Activated CD4-positive, alpha-beta T cell treated with anti-CD3 and anti-CD28 coated beads, Interleukin-2, Interleukin-6, amounts not matched to agents 100 ng/mL and 50 ng/mL, durations not matched to agents 16 hours and 8 hours (primary cell): ENCODE results near the gene FOLR2.

Source experiments
- DNase-seq: peaks from one replicate; pipeline ENCODE4 v3.0.0-alpha.2; 2020

Gene FOLR2

DNA sequence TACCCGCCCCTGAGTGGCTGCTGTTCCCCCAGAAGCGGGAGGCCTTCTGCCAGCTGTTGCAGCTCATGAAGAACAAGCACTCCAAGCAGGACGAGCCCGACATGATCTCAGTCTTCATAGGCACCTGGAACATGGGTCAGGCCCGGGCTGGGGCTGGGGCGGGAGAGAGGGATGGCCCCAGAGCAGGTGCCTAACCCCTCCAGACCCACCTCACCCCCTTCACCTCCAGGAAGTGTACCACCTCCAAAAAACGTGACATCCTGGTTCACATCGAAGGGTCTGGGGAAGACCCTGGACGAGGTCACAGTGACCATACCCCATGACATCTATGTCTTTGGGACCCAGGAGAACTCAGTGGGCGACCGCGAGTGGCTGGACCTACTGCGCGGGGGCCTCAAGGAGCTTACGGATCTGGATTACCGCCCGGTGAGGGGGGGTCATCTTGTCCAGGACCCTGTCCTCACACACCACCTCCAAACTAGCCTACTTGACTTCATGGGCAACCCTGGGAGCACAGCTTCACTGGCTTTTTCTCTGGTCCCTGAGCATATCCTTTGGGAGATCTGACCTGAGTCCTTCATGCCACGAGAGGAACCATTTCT lies 14.3 kb downstream of the FOLR2 start:
- no peak for DNase-seq

DNA sequence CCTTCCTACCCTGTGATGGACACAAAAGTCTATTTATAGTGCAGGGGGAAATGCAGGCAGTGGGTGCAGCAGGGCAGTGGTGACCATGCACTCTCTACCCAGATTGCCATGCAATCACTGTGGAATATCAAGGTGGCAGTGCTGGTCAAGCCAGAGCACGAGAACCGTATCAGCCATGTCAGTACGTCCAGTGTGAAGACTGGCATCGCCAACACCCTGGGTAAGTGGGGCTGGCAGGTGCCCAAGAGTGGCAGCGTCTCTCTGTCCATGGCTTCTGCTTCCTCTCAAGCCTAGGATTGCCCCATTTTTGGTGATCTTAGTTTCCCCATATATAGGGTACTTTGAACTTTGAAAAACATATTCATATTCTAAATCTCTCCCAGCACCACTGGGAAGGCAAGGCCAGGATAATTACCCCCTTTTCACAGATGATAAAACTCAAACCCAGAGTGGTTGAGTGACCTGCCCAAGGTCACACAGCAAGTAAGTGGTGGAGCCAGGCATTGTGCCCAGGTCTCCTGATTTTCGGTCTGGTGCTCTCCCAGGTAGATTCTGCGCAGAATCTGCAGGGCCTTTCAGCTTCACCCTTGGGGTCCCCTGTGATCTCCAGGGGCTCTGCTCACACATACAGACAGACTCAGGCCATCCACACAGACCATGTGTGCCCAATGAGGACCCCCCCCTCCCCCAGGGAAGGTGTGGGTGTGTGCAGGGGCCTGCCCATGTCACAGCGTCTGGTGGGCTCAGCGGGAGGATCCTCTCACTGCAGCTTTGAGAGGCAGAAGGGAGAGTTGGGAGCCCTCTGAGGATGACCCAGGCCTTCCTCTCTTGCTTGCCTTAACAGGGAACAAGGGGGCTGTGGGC lies 15.0 kb downstream of the FOLR2 start:
- DNase-seq, result no peak

DNA sequence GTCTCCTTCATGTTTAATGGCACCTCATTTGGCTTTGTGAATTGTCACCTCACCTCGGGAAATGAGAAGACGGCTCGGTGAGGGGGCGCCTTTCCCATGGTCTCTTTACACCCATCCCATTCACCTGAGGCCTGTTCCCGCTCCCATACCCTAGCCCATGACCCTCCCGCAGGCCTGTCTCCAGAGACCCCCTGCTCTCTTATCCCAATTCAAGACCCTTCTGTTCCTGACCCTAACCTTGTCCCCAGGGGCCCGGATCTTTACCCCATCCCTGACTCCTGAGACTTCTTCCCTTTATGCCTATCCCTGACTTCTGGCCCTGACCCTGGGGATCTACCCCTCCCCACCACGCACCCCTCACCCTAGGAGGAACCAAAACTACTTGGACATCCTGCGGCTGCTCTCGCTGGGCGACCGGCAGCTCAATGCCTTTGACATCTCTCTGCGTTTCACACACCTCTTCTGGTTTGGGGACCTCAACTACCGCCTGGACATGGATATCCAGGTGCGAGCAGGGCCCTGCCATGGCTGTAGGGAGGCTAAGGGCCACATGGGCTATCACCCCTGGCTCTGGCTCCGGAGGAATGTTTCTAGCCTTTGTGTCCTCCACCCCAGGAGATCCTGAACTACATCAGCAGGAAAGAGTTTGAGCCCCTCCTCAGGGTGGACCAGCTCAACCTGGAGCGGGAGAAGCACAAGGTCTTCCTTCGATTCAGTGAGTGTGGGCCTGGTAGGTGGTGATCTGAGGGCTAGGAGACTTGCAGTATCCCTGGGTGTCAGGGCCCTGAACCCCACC lies 15.9 kb downstream of the FOLR2 start:
- no peak for DNase-seq

DNA sequence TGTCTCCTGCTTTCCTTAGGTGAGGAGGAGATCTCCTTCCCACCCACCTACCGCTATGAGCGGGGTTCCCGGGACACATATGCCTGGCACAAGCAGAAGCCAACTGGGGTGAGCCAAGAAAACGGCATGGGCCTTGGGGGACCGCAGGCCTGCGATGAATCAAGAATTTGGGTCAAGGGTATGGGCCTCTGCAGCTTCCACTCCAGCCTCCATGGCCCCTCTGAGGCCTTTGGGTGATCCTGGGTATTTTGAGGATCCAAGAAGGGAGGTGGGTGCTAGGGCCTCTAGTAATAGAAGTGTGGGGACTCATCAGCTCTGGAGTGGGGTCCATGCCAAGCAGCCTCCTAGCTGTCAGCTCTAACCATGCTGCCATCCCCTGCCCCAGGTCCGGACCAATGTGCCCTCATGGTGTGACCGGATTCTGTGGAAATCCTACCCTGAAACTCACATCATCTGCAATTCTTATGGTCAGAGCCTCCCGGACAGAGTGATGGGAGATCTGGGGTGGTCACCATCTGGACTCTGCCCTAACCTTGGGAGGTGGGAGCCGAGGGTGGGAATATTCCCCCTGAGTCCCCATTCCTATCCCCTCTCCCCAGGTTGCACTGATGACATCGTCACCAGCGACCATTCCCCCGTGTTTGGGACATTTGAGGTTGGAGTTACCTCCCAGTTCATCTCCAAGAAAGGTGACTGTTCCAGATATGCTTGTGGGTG lies 16.6 kb downstream of the FOLR2 start:
- DNase-seq, result no peak

DNA sequence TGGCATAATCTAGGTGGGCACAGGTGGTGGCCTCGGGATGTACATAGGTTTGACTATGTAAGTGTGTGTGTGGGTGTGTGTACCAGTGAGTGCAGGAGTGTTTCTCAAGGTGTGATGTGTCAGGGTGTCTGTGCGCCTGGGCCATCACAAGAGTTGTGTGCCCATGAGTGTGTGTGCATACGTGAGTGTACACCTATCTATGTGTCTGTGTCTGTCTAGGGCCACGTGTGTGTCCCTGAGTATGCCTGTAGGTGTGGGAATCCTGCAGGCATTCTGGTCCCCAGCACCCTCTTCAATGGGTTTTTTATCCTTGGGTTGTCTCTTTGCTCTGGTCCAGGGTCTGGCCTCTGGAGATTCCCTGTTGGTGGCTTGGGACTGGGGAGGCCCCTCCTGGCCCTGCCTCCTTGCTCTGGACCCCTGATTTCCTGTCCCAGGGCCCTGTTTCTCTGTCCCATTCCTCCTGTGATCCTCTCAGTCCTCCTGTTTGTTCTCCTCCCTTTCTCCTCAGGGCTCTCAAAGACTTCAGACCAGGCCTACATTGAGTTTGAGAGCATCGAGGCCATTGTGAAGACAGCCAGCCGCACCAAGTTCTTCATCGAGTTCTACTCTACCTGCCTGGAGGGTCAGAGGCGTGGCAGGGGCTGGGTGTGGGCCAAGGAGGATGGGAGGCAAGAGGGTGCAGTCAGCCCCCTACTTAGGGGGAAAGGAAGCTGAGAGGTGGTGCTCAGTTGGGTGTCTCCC lies 17.3 kb downstream of the FOLR2 start:
- no peak for DNase-seq

DNA sequence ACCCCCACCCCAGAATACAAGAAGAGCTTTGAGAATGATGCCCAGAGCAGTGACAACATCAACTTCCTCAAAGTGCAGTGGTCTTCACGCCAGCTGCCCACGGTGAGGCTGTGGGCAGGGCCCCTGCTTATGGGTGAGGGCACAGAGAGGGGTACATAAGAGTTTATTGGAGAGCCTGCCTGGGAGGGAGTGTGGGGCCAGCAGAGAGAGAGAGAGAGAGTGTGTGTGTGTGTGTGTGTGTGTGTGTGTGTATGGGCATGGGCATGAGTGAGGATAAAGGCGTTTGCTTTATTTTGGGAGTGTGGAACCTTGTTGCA lies 17.9 kb downstream of the FOLR2 start:
- no peak for DNase-seq

DNA sequence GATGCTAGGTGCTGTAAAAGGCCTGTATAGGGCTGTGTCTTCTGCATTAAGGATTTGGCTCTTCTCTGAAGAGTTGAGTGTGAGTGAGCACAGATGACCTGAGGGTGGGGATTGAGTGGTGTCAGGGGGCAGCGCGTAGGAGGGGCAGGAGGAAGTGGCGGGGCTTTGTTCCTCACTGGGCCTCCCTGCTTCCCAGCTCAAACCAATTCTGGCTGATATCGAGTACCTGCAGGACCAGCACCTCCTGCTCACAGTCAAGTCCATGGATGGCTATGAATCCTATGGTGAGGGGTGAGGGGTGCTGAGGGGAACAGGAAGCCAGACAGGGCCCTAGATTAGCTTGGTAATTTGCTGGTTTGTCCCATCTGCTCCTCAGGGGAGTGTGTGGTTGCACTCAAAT lies 18.3 kb downstream of the FOLR2 start:
- no peak for DNase-seq

DNA sequence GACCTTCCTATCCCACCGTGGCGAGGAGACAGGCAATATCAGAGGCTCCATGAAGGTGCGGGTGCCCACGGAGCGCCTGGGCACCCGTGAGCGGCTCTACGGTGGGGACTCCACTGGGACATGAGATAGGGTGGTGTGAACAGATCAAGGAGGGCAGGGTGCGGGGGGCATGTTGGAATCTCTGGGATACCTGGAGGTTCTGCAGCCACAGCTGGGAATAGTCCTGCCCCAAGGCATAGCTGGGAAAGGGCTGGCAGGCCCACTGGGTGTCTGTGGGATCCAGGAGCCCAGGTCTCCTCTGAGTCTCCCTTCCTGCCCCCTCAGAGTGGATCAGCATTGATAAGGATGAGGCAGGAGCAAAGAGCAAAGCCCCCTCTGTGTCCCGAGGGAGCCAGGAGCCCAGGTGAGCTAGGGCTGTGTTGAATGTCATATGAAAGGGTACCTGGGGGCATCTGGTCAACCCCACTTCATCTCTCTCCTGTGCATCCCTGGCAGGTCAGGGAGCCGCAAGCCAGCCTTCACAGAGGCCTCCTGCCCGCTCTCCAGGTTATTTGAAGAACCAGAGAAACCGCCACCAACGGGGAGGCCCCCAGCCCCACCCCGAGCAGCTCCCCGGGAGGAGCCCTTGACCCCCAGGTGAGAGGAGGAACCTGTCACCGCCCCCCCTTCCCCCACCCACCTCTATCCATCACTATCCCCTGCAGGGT lies 18.9 kb downstream of the FOLR2 start:
- DNase-seq, result no peak

DNA sequence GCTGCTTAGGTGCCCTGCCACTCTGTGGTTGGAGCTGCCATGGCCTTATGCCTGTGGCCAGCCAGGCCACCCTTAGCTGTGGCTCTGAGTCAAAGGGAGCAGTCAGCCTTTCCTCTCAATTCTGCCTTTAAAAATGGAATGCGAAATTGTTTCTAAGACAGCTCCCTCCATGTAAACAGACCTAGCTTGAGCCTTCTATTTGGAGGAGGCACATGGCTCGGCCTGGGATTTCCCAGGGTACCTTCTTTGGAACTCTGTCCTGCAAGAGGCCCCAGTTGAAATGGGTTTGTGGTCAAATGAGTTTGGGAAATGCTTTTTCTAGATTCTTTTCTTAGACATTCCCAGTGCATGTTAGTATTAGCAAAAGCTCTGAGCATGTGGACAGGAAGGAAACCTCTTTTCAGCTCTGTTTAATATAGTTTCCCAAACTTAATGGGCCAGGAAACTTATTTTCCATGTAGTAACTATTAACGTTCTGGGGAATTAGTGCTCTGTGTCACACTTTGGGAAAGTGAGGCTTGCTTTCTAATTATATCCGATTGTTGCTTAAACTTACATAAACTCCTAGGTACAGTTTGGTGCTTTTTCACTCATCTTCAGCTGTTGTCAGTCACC lies 19.6 kb downstream of the FOLR2 start:
- no peak for DNase-seq

DNA sequence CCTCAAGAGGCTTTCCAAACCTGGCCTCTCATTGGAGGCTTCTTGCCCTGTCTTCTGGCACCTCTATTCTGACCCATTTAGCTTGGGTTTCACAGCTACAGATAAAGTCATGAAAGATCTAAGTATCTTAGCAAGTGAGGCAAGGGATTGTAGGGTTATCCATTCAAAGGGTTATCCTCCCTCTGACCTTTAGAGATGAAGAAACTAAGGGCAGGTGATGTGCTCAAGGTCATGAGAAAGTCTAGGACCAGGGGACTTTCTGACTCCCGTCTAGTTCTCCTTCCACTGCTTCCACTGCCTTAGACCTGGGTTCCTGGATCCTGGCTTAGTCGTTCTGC lies 20.1 kb downstream of the FOLR2 start:
- DNase-seq, result no peak

DNA sequence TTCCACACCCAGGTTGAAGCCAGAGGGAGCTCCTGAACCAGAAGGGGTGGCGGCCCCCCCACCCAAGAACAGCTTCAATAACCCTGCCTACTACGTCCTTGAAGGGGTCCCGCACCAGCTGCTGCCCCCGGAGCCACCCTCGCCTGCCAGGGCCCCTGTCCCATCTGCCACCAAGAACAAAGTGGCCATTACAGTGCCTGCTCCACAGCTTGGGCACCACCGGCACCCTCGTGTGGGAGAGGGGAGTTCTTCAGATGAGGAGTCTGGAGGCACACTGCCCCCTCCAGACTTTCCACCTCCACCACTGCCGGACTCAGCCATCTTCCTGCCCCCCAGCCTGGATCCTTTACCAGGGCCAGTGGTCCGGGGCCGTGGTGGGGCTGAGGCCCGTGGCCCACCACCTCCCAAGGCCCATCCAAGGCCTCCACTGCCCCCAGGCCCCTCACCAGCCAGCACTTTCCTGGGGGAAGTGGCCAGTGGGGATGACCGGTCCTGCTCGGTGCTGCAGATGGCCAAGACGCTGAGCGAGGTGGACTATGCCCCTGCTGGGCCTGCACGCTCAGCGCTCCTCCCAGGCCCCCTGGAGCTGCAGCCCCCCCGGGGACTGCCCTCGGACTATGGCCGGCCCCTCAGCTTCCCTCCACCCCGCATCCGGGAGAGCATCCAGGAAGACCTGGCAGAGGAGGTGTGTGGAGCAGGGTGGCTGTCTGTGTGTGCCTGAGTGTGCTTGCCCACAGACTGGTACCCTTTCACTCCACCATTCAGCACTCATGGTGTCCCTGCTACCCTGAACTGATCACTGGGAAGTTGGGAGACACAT lies 20.7 kb downstream of the FOLR2 start:
- no peak for DNase-seq

DNA sequence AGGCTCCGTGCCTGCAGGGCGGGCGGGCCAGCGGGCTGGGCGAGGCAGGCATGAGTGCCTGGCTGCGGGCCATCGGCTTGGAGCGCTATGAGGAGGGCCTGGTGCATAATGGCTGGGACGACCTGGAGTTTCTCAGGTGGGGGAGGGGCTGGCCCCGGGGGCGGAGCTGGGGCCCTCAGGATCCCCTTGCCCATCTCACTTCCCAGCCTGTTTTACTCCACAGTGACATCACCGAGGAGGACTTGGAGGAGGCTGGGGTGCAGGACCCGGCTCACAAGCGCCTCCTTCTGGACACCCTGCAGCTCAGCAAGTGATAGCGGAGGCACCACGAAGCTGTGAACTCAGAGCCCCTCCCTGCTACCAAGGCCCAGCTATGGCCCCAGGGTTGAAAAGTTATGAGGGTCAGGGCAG lies 21.5 kb downstream of the FOLR2 start:
- peak; percentile 68 for DNase-seq

DNA sequence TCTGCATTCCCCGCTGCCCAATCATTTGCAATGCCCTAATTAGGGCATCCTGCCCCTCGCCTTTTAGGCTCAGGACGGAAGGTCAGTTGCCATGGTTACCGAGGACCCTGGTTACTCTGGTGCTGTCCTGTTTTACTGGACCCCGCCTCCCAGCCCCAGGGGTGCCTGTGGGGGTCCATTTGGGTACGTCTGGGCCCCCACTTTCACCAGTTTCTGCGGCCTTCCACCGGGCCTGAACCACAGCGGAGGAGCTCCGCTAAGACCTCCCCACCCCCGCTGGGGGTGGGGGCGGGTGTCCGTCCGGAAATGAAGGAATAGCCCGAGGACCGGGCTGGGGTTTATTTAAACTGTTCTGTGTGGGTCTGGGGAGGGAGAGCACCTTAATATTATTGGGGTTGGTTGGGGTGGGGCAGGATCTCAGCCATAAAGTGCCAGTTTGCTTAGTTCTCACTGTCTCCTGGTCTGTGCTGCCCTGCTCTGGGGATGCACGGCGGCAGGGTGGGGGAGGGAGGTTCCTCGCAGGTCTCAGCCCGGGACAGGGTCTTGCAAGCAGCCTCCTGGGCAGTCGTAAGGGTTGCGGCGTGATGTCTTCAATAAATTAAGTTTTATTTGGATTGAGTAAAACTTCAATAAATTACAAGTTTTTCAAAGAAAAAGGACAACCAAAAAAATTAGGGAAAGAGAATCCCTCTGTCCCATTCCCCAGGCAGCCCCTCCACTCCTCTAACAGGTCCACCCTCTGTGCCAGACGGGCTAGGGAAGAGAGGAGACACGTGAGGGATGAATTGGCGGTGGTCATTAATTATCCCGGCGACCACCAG lies 22.1 kb downstream of the FOLR2 start:
- no peak for DNase-seq

DNA sequence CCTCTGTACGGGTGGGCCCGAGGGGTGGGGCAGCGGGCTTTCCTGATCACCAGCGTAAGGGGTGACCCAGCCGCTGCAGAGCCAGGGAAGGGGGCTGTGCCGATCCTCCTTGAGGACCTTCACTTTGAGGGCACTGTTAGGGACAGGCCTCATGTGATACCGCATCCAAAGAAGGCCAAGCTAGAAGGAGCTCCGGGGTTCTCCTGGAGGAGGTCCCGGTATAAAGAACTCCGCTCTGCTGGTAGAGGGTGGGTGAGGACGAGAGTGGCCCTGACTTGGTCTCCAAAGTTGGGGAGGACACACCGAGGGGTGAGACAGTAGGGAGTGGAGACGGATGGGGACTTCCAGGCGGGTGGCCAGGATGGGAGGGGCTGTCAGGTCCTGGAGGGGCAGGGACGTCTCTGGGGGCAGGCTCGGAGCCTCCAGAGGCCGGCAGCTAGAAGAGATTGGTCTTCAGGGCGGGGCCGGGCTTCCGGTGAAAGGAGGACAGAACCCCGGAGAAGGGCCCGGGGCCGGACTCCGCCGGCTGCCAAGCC lies 22.8 kb downstream of the FOLR2 start:
- no peak for DNase-seq

DNA sequence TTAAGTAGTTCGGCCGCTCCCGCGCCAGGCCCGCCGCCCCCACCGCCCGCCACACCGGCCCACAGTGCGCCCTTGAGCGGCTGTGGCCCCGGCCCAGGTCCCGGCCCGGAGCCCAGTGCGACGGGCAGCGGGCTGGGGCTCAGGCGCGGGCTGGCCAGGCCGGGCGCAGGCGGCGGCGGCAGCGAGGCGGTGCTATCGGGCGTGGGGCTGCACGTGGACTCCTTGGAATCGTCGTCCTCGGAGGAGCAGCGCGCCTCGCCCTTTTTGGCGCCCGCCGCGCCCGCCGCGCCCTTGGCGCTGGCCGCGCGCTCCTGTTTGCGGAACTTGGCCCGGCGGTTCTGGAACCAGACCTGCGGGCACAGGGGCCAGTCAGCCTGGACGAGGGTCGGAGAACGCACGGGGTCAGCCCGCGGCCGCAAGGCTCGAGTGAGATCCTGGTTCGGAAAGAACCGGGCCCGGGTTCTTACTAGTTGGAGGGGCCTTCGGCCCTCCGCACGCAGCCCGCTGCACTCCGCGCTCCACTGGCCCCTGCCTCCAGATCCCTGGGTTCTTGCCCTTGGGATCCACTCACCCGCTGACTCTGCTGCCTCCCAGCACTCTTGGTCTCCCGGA lies 23.4 kb downstream of the FOLR2 start:
- DNase-seq, result no peak

DNA sequence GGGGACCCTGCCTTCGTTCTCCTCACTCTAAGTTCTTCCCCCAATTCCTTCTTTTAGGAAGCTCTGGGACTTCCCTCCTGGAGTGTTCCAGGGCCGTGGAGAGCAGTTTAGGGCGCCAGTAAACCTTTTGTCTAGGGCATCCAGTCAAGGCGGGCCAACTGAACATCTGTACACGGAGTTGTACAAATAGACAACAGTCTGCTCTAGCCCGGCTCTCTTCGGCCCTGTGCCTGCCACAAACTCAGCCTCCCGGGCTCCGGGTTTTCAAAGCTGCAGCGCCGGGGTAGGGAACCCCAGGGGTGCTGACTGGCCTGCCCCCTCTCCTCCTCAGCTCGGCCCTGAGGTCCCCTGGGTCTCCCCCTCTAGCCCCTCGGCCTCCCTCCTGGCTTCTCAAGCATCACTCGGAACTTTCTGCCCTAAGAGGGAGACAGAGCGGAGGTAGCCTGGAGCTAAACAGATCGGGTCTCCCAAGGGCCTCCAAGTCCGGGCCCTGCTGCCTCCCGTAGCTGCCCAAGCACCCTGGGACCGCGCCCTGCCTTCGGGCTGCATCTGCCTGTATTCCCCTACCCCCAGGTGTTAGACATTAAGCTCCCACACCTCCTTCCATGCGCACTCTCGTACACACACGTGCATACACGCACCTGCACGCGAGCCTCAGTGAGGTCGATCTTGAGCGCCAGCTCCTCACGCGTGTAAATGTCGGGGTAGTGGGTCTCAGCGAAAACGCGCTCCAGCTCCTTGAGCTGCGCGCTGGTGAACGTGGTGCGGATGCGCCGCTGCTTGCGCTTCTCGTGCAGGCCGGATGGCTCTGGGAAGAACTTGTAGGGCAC lies 24.1 kb downstream of the FOLR2 start:
- no peak for DNase-seq

DNA sequence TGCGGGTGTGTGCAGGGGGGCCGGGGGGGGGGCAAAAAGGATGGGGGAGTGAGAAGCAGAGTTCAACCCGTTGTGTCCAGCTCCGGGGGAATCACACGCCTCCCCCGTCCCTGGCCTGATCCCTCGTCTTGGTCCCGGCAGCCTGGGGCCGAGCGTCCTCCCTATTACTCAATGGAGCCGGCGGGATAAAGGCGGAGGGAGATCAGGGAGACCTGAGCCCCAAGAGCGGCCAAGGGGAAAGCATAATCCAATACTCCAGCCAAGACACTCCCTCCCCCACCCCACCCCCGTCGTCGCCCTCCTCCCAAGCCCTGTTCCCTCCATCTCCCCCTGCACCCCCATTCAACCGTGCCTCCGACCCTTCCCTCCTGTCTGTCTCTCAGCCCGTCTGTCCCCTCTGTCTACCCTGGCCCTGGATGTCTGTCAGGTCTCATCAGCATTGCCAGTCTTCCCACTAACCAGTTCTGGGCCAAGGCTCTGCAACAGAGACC lies 24.7 kb downstream of the FOLR2 start:
- no peak for DNase-seq

DNA sequence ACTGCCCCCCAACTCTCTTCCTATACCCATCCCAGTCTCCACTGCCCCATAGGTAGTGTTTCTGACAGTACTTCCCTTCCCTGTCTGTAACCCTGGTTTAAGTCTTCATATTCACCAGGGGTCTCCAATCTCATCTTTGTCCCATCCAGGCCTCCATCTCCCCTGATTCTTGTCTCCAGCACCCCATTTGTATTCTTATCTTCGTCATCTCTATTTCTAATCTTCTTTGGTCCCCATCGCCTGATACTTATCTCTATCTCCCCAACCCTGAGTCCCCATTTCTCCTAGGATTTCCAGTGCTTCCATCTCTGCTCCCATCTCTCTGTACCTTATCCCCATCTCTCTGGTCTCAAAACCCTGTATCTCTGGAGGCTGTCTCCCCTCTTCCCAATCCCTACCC lies 25.5 kb downstream of the FOLR2 start:
- no peak for DNase-seq
